ENCODE measurements around the gene MYLK.

MYLK gene

GRCh38 chr3:123695731-123696640 lies 188.1 kb downstream of the MYLK start:
- Mint-ChIP-seq H3K4me1 (peaks cover 13% of the 10 kb centered on the region), H3K27ac (no peak overlapping the region), H3K27me3 (peaks cover 41% of the 10 kb centered on the region), H3K9me3 (no peaks in the 10 kb centered on the region), H3K36me3 (no peaks in the 10 kb centered on the region), H3K4me3 (no peak overlapping the region)
- no peak for ATAC-seq

- H3K27me3 Mint-ChIP-seq, result peaks cover 33% of the 10 kb centered on the region
- no peak for ATAC-seq
- H3K4me1 Mint-ChIP-seq, result peaks cover 13% of the 10 kb centered on the region
- H3K4me3 Mint-ChIP-seq, result no peak overlapping the region
- H3K36me3 Mint-ChIP-seq, result no peaks in the 10 kb centered on the region
- H3K9me3 Mint-ChIP-seq, result no peaks in the 10 kb centered on the region
- no peak overlapping the region for H3K27ac Mint-ChIP-seq
Observed at GRCh38 chr3:123695152-123695551, 189.0 kb downstream of the MYLK start.

GRCh38 chr3:123694366-123695087 lies 189.6 kb downstream of the MYLK start:
- Mint-ChIP-seq H3K27ac (no peak overlapping the region), H3K27me3 (peaks cover 27% of the 10 kb centered on the region), H3K36me3 (no peaks in the 10 kb centered on the region), H3K4me3 (no peak overlapping the region), H3K4me1 (peaks cover 13% of the 10 kb centered on the region), H3K9me3 (no peaks in the 10 kb centered on the region)
- ATAC-seq, result no peak

GRCh38 chr3:123693584-123694190 lies 190.4 kb downstream of the MYLK start:
- H3K9me3 Mint-ChIP-seq, result no peaks in the 10 kb centered on the region
- ATAC-seq, result no peak
- no peak overlapping the region for H3K4me3 Mint-ChIP-seq
- no peak overlapping the region for H3K27ac Mint-ChIP-seq
- peaks cover 13% of the 10 kb centered on the region for H3K4me1 Mint-ChIP-seq
- H3K27me3 Mint-ChIP-seq, result peaks cover 26% of the 10 kb centered on the region
- H3K36me3 Mint-ChIP-seq, result no peaks in the 10 kb centered on the region

- ATAC-seq, result no peak
- Mint-ChIP-seq H3K4me1 (peaks cover 13% of the 10 kb centered on the region), H3K4me3 (no peak overlapping the region)
Observed at GRCh38 chr3:123692671-123693070, 191.5 kb downstream of the MYLK start.

GRCh38 chr3:123692041-123692440 lies 192.1 kb downstream of the MYLK start:
- ATAC-seq, result no peak
- peaks cover 42% of the 10 kb centered on the region for H3K27me3 Mint-ChIP-seq
- H3K4me3 Mint-ChIP-seq, result no peak overlapping the region
- no peak overlapping the region for H3K27ac Mint-ChIP-seq
- peaks cover 13% of the 10 kb centered on the region for H3K4me1 Mint-ChIP-seq
- H3K36me3 Mint-ChIP-seq, result no peaks in the 10 kb centered on the region
- no peaks in the 10 kb centered on the region for H3K9me3 Mint-ChIP-seq

More at GRCh38 chr3:123692671-123693070, 191.5 kb downstream of the MYLK start:
- no peaks in the 10 kb centered on the region for H3K36me3 Mint-ChIP-seq
- no peak overlapping the region for H3K27ac Mint-ChIP-seq
- H3K27me3 Mint-ChIP-seq, result peaks cover 37% of the 10 kb centered on the region
- H3K9me3 Mint-ChIP-seq, result no peaks in the 10 kb centered on the region

GRCh38 chr3:123689831-123690230 lies 194.3 kb downstream of the MYLK start:
- no peaks in the 10 kb centered on the region for H3K36me3 Mint-ChIP-seq
- no peaks in the 10 kb centered on the region for H3K9me3 Mint-ChIP-seq
- H3K27me3 Mint-ChIP-seq, result peaks cover 42% of the 10 kb centered on the region
- H3K4me1 Mint-ChIP-seq, result no peaks in the 10 kb centered on the region
- H3K27ac Mint-ChIP-seq, result no peak overlapping the region
- ATAC-seq, result no peak
- H3K4me3 Mint-ChIP-seq, result no peak overlapping the region

GRCh38 chr3:123688241-123688747 lies 195.8 kb downstream of the MYLK start:
- Mint-ChIP-seq H3K27me3 (peaks cover 36% of the 10 kb centered on the region), H3K36me3 (no peaks in the 10 kb centered on the region), H3K4me1 (no peaks in the 10 kb centered on the region), H3K4me3 (no peak overlapping the region), H3K27ac (no peak overlapping the region), H3K9me3 (no peaks in the 10 kb centered on the region)
- peak; percentile 21 for ATAC-seq

GRCh38 chr3:123687286-123687685 lies 196.8 kb downstream of the MYLK start:
- Mint-ChIP-seq H3K27me3 (peaks cover 26% of the 10 kb centered on the region), H3K27ac (no peak overlapping the region), H3K36me3 (no peaks in the 10 kb centered on the region), H3K9me3 (no peaks in the 10 kb centered on the region), H3K4me3 (no peak overlapping the region), H3K4me1 (no peaks in the 10 kb centered on the region)
- ATAC-seq, result no peak

- Mint-ChIP-seq H3K27me3 (peaks cover 28% of the 10 kb centered on the region), H3K27ac (no peak overlapping the region), H3K4me3 (no peak overlapping the region), H3K9me3 (no peaks in the 10 kb centered on the region), H3K36me3 (no peaks in the 10 kb centered on the region), H3K4me1 (no peaks in the 10 kb centered on the region)
- ATAC-seq, result no peak
Observed at GRCh38 chr3:123686251-123686650, 197.9 kb downstream of the MYLK start.

GRCh38 chr3:123685780-123686179 lies 198.4 kb downstream of the MYLK start:
- Mint-ChIP-seq H3K9me3 (no peaks in the 10 kb centered on the region), H3K27ac (no peak overlapping the region), H3K27me3 (peaks cover 32% of the 10 kb centered on the region), H3K4me3 (no peak overlapping the region), H3K36me3 (no peaks in the 10 kb centered on the region), H3K4me1 (no peaks in the 10 kb centered on the region)
- ATAC-seq, result no peak

- H3K27ac Mint-ChIP-seq, result no peak overlapping the region
- H3K4me1 Mint-ChIP-seq, result no peaks in the 10 kb centered on the region
- peaks cover 38% of the 10 kb centered on the region for H3K27me3 Mint-ChIP-seq
- no peak overlapping the region for H3K4me3 Mint-ChIP-seq
- ATAC-seq, result no peak
- no peaks in the 10 kb centered on the region for H3K9me3 Mint-ChIP-seq
- H3K36me3 Mint-ChIP-seq, result no peaks in the 10 kb centered on the region
Observed at GRCh38 chr3:123684636-123685035, 199.5 kb downstream of the MYLK start.

GRCh38 chr3:123684209-123684608 lies 199.9 kb downstream of the MYLK start:
- no peak for ATAC-seq
- H3K4me3 Mint-ChIP-seq, result no peak overlapping the region
- peaks cover 38% of the 10 kb centered on the region for H3K27me3 Mint-ChIP-seq
- no peaks in the 10 kb centered on the region for H3K4me1 Mint-ChIP-seq
- H3K27ac Mint-ChIP-seq, result no peak overlapping the region
- H3K36me3 Mint-ChIP-seq, result no peaks in the 10 kb centered on the region
- H3K9me3 Mint-ChIP-seq, result no peaks in the 10 kb centered on the region

- H3K4me3 Mint-ChIP-seq, result no peak overlapping the region
- no peak for ATAC-seq
- no peaks in the 10 kb centered on the region for H3K36me3 Mint-ChIP-seq
- peaks cover 36% of the 10 kb centered on the region for H3K27me3 Mint-ChIP-seq
- H3K9me3 Mint-ChIP-seq, result no peaks in the 10 kb centered on the region
- no peak overlapping the region for H3K27ac Mint-ChIP-seq
- H3K4me1 Mint-ChIP-seq, result no peaks in the 10 kb centered on the region
Observed at GRCh38 chr3:123683505-123684154, 200.5 kb downstream of the MYLK start.

Data from stimulated activated memory B cell treated with anti-CD40 and anti-IgM and Interleukin-4, amounts not matched to agents 10 μg/mL and 1 μg/mL and 100 μg/mL, for 72 hours (primary cell).